ENCODE data around the gene C15orf40.

- no peak for TF ChIP-seq CTCF (conservative IDR thresholded peaks at IDR 0.05; ENCODE audit: low read depth, low read length)
- no peak for TF ChIP-seq EZH2 (IDR thresholded peaks at IDR 0.05; ENCODE audit: borderline replicate concordance, low read depth, low read length, poor library complexity, severe bottlenecking)
Observed at GRCh38 chr15:82969353-82969752, 42.1 kb downstream of the C15orf40 start.

Measured in A673 (cell line).